Stimulated activated memory B cell treated with anti-CD40 and anti-IgM and Interleukin-4, amounts not matched to agents 10 μg/mL and 1 μg/mL and 100 μg/mL, for 72 hours (primary cell): Measurements from ENCODE around the gene HMGN1.
"Not testable (repeated sequence)": the region's sequence is repeated elsewhere in the genome, so short reads cannot be mapped to it uniquely, and the experiment has no call there.

Experiments used
- ATAC-seq: fragments of 150-1000 bp; cut with Tn5 transposase; 2 replicates; pipeline ENCODE4 v1.10.0; 2021
- H3K27ac Mint-ChIP-seq: one replicate; pipeline ENCODE4 v1.8.0; 2022; ENCODE audit warnings: mild to moderate bottlenecking, mixed read lengths
- H3K27me3 Mint-ChIP-seq: one replicate; pipeline ENCODE4 v1.8.0; 2022; ENCODE audit warnings: mixed read lengths
- H3K36me3 Mint-ChIP-seq: one replicate; pipeline ENCODE4 v1.8.0; 2022; ENCODE audit warnings: mixed read lengths
- H3K4me1 Mint-ChIP-seq: one replicate; pipeline ENCODE4 v1.8.0; 2022; ENCODE audit warnings: mixed read lengths
- H3K4me3 Mint-ChIP-seq: one replicate; pipeline ENCODE4 v1.8.0; 2022; ENCODE audit warnings: mild to moderate bottlenecking, moderate library complexity, mixed read lengths
- H3K9me3 Mint-ChIP-seq: one replicate; pipeline ENCODE4 v1.8.0; 2022; ENCODE audit warnings: mixed read lengths

HMGN1 gene

DNA sequence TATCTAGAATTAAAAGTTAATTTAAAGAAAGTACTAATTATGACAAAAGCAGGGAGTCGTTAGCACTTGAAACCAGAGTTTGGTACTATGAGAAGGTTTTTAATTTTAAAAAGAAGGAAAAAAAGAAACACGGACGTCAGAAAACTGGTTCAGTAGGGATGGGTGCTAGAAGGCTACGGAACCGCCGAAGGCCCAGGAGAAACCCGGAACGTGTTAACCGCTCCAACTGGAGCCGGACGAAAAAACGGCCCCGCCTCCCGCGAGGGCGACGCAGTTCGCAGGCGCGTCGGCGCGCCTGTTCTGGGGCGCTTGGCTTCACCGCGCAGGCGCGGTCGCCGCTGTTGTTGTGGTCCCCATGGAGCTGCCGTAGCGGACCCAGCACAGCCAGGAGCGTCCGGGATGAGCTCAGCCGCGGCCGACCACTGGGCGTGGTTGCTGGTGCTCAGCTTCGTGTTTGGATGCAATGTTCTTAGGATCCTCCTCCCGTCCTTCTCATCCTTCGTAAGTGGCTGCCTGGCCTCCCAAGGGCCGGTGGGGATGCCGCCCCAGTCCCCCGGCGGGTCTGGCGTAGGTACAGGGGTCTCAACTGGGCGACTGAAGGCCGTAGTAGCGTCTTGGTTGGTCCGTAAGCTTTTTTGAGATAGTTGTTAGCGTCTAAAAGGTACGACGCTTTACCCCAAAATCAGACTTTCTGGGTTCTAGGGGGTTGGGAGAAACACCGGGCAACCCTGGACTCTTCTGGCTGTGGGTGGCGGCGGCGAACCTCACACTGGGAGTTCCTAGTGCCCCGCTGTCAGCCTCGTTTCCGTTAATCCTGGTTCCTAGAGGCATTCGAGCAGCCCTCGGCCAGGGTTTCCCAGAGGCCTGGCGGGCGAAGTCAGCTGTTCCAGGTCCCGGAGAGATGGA is 31.4 kb upstream of the HMGN1 start:
- H3K4me1 Mint-ChIP-seq: peaks cover 17% of the 10 kb centered on the region
- peak overlapping the region; percentile 87 for H3K27ac Mint-ChIP-seq
- no peaks in the 10 kb centered on the region for H3K36me3 Mint-ChIP-seq
- H3K27me3 Mint-ChIP-seq: peaks cover 10% of the 10 kb centered on the region
- peak overlapping the region; percentile 88 for H3K4me3 Mint-ChIP-seq
- peak; percentile 99 for ATAC-seq
- H3K9me3 Mint-ChIP-seq: no peaks in the 10 kb centered on the region

DNA sequence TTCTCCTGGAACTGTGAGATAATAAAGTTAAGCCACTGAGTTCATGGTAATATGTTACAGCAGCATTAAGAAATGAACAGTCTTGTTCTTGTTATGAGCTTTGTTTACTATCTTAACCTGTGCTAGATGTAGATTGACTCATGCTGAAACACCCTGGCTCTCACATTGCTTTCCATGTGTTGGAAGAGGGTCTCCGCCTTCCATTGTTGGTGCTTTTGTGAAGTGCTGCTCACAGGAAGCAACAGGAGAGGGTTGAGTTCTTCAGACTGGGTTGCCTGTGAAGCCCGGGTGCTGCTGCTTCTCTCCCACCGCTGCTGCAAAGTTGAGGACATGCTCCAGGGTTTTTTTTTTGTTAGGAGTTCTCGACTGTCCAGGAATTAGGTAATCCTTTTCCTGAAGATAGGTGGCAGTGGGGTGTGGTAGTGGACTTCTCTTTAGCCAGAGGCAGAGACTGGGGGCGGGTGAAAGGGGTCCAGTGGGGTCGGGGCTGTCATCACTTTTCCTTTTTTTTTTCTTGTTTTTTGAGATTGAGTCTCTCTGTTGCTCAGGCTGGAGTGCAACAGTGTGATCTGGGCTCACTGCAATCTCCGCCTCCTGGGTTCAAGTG is 28.7 kb upstream of the HMGN1 start:
- H3K27ac Mint-ChIP-seq: no peak overlapping the region
- H3K36me3 Mint-ChIP-seq: no peaks in the 10 kb centered on the region
- ATAC-seq: no peak
- no peaks in the 10 kb centered on the region for H3K9me3 Mint-ChIP-seq
- peaks cover 23% of the 10 kb centered on the region for H3K4me1 Mint-ChIP-seq
- peaks cover 10% of the 10 kb centered on the region for H3K27me3 Mint-ChIP-seq
- H3K4me3 Mint-ChIP-seq: no peak overlapping the region

DNA sequence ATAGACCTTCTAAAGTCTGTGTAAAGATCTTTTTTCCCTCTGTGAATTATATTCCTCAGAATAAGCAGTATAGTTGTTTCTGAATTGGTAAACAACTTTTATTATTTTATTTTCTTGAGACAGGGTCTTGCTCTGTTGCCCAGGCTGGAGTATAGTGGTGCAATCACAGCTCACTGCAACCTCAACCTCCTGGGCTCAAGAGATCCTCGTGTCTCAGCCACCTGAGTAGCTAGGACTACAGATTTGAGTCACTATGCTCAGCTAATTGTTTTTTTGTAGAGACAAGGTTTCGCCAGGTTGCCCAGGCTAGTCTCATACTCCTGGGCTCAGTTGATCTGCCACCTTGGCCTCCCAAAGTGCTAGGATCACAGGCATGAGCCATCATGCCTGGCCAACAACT is 26.6 kb upstream of the HMGN1 start:
- no peak overlapping the region for H3K4me3 Mint-ChIP-seq
- no peaks in the 10 kb centered on the region for H3K36me3 Mint-ChIP-seq
- H3K9me3 Mint-ChIP-seq: no peaks in the 10 kb centered on the region
- peaks cover 8% of the 10 kb centered on the region for H3K4me1 Mint-ChIP-seq
- H3K27me3 Mint-ChIP-seq: peaks cover 10% of the 10 kb centered on the region
- H3K27ac Mint-ChIP-seq: no peak overlapping the region
- ATAC-seq: no peak

DNA sequence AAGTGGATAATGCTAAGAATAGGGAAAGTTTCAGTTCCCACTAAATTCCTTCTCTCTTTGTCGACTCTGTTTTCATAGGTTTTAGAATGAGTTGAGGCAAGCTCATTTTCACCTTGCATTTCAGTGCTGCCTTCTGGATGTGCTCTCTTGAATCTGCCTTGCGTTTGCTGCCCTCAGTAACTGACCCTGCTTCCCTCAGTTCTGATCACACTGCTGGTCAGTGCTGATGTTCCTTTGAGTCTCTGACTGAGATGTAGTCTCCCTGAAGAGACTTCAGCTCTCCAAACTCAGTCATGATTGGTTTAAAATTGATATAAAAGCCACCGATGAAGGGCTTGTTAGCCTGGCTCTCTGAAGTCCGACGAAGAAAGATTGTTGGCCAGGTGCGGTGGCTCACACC is 25.2 kb upstream of the HMGN1 start:
- no peaks in the 10 kb centered on the region for H3K9me3 Mint-ChIP-seq
- H3K27me3 Mint-ChIP-seq: peaks cover 10% of the 10 kb centered on the region
- peaks cover 8% of the 10 kb centered on the region for H3K4me1 Mint-ChIP-seq
- no peak overlapping the region for H3K27ac Mint-ChIP-seq
- ATAC-seq: no peak
- no peaks in the 10 kb centered on the region for H3K36me3 Mint-ChIP-seq
- no peak overlapping the region for H3K4me3 Mint-ChIP-seq

DNA sequence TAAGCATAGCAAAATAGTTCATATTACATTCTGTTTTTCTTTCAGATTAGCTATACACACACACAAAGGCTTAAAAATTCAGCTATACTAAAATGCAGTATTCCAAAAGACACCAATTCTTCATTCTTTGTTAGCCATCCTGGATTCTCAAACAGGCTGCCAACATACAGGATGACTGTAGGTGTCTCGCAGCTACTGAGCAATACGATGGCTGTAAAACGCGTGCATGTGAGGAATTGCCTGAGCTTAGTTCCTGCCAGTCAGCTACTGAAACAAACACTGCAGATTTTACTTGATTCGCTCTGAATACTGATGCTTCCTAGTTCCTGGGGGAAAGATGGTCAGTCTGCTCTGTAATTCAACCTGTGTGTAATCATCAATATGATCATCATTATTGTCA is 24.7 kb upstream of the HMGN1 start:
- Mint-ChIP-seq H3K36me3 (no peaks in the 10 kb centered on the region), H3K27ac (no peak overlapping the region), H3K9me3 (no peaks in the 10 kb centered on the region), H3K27me3 (peaks cover 7% of the 10 kb centered on the region), H3K4me3 (no peak overlapping the region), H3K4me1 (peaks cover 8% of the 10 kb centered on the region)
- ATAC-seq: peak; percentile 59

DNA sequence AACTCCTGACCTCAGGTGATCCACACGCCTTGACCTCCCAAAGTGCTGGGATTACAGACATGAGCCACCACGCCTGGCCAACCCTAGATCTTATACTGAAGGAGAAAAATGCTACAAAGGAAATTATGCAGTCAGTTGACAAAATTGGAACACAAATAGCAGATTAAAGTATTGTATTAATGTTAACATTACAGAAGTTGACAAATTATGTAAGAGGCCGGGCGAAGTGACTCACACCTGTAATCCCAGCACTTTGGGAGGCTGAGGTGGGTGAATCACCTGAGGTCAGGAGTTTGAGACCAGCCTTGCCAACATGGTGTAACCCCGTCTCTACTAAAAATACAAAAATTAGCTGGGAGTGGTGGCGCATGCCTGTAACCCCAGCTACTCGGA is 21.0 kb upstream of the HMGN1 start:
- not testable (repeated sequence) for H3K4me3 Mint-ChIP-seq, H3K9me3 Mint-ChIP-seq
- H3K27me3 Mint-ChIP-seq: peaks cover 11% of the 10 kb centered on the region

DNA sequence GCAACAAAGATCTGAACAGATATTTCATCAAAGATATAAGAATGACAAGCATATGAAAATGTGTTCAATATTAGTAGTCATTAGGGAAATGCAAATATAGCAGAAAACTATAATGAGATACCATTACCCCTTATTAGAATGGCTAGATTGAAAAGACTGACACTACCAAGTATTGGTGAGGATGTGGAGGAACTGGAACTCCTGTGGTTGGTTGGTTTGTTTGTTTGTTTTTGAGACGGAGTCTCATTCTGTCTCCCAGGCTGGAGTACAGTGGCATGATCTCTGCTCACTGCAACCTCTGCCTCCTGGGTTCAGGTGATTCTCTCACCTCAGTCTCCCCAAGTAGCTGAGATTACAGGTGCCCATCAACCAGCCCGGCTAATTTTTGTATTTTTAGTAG is 18.9 kb upstream of the HMGN1 start:
- no peak overlapping the region for H3K27ac Mint-ChIP-seq

More for the DNA sequence above, 21.0 kb upstream of the HMGN1 start:
- not testable (repeated sequence) for ATAC-seq, H3K36me3 Mint-ChIP-seq, H3K27ac Mint-ChIP-seq, H3K4me1 Mint-ChIP-seq

DNA sequence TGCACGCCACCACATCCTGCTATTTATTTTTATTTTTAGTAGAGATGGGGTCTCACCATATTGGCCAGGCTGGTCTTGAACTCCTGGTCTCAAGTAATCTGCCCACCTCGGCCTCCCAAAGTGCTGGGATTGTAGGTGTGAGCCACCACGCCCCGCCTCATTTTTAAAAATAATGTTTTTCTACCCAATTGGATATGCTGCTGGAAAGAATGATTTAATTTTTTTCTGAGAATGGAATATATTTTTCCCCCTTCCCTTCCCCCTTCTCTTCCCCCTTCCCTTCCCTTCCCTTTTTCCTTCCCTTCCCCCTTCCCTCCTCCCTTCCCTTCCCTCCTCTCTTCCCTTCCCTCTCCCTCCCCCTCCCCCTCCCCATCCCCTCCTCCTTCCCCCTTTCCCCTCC is 17.7 kb upstream of the HMGN1 start:
- peaks cover 23% of the 10 kb centered on the region for H3K27me3 Mint-ChIP-seq
- ATAC-seq: no peak
- no peaks in the 10 kb centered on the region for H3K9me3 Mint-ChIP-seq
- H3K4me1 Mint-ChIP-seq: no peaks in the 10 kb centered on the region
- H3K4me3 Mint-ChIP-seq: no peak overlapping the region
- H3K36me3 Mint-ChIP-seq: no peaks in the 10 kb centered on the region
- H3K27ac Mint-ChIP-seq: no peak overlapping the region

More for the DNA sequence above, 18.9 kb upstream of the HMGN1 start:
- Mint-ChIP-seq H3K4me3 (no peak overlapping the region), H3K27me3 (peaks cover 11% of the 10 kb centered on the region), H3K9me3 (no peaks in the 10 kb centered on the region), H3K4me1 (no peaks in the 10 kb centered on the region), H3K36me3 (no peaks in the 10 kb centered on the region)
- no peak for ATAC-seq

DNA sequence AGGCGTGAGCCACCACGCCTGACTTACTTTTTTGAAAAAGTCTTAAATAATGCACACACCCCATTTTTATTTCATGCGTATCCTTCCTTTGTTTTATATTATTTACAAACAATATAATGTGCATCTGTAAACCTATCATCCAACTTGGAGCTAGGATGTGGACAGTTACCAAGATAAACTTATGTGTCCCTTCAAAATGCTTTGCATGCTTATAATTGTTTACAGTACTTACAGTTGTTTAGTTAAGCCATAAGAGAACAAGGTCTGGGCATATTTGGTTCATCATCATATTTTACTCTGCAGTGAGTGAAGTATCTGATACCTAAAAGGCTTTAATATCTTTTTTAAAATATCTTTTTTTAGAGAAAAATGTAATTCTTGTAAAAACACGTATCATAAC is 16.1 kb upstream of the HMGN1 start:
- Mint-ChIP-seq H3K36me3 (no peaks in the 10 kb centered on the region), H3K9me3 (no peaks in the 10 kb centered on the region), H3K27me3 (peaks cover 38% of the 10 kb centered on the region), H3K27ac (no peak overlapping the region), H3K4me3 (no peak overlapping the region), H3K4me1 (no peaks in the 10 kb centered on the region)
- no peak for ATAC-seq

DNA sequence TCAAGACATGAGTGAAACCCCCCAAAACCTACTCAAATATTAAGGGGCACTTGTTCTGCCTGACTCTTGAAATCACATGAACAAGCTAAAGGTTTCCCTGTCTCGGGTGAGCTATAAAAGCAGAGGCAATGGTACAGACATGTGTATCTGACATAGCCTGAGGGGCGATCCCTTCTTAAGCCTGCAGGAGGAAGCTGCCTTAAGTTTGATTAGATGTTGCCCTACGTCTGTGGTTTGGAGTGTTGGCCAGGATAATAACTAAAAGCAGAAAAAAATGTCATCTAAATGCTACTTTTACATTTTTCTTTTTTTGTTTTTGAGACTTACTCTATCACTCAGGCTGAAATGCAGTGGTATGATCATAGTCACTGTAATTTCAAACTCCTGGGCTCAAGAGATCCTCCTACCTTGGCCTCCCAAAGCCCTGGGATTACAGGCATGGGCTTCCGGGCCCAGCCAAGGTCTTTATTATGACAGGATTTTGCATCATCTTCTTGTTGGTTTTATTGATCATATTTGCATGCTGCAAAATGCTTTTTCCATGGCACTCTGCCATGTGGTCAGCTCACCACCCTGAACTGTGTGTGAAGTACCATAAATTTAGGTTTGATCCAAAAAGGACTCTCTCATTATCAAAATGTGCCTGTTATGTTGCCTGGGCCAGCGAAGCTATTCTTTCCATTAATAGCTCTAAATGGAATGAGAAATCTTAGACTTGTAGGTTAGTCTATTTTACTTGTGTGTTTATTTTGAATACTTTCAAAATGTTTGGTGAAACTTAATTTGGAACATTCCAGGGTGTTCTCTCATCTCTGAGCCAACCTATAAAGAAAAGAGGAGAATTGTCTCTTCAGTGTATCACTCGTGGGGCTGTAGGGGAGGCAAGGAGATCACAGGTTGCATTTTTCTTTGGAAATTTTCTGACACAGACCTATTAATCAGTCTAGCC is 15.0 kb upstream of the HMGN1 start:
- Mint-ChIP-seq H3K27ac (no peak overlapping the region), H3K9me3 (no peaks in the 10 kb centered on the region), H3K4me3 (no peak overlapping the region), H3K4me1 (no peaks in the 10 kb centered on the region), H3K36me3 (no peaks in the 10 kb centered on the region), H3K27me3 (peaks cover 40% of the 10 kb centered on the region)
- no peak for ATAC-seq

DNA sequence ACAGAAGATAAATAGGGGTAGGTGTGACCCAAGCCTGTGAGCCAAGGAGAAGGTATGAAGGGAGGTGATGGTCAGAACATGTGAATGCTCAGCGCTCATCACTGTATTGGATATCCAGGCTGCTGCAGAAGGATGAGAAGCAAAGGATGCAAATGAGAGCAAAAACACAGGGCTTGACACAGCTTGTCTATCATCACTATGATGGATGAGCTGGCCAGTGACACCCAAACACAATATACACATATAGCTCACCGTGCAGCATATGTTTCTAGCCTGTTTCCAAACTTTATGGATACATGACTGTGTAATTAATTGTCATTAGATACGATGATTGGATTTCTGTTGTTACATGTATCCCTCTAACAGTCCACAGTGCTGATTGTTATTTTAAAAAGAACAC is 13.8 kb upstream of the HMGN1 start:
- no peaks in the 10 kb centered on the region for H3K4me1 Mint-ChIP-seq
- no peaks in the 10 kb centered on the region for H3K9me3 Mint-ChIP-seq
- ATAC-seq: no peak
- no peak overlapping the region for H3K27ac Mint-ChIP-seq
- no peak overlapping the region for H3K4me3 Mint-ChIP-seq
- H3K27me3 Mint-ChIP-seq: peaks cover 38% of the 10 kb centered on the region
- no peaks in the 10 kb centered on the region for H3K36me3 Mint-ChIP-seq

DNA sequence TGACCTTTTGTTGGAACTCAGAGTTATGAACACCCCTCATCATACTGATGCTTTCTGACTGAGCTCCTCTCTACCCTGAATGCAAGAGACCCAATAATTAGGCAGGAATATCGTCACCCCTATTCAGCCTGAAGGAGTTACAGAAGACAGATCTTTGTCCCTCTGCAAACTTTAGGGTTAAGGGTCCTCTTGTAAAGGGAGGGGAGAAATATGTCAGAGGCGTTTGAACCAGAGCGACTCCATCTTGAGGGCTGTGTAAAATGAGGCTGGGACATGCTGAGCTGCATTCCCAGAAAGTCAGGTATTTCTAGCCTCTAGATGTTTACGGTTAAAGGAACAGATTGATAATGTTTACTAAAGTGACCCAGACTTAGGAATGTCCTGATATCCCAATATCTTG is 10.5 kb upstream of the HMGN1 start:
- Mint-ChIP-seq H3K27ac (no peak overlapping the region), H3K4me1 (no peaks in the 10 kb centered on the region), H3K36me3 (no peaks in the 10 kb centered on the region), H3K27me3 (peaks cover 47% of the 10 kb centered on the region), H3K9me3 (no peaks in the 10 kb centered on the region), H3K4me3 (no peak overlapping the region)
- ATAC-seq: no peak

DNA sequence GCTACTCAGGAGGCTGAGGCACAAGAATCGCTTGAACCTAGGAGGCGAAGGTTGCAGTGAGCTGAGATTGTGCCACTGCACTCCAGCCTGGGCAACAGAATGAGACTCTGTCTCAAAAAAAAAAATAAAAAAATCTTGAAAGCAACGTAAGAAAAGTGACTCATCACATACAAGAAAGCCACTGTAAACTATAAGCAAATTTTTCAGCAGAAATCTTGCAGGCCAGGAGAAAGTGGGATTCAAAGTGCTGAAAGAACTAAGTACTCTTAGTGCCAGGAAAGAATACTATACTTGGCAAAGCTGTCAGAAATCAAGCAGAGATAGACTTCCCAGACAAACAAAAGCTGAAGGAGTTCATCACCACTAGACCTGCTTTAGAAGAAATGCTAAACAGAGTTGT is 4.4 kb upstream of the HMGN1 start:
- ATAC-seq: no peak
- H3K27me3 Mint-ChIP-seq: peaks cover 24% of the 10 kb centered on the region
- H3K36me3 Mint-ChIP-seq: no peaks in the 10 kb centered on the region
- no peaks in the 10 kb centered on the region for H3K9me3 Mint-ChIP-seq
- H3K4me1 Mint-ChIP-seq: peaks cover 10% of the 10 kb centered on the region
- H3K4me3 Mint-ChIP-seq: no peak overlapping the region
- no peak overlapping the region for H3K27ac Mint-ChIP-seq

DNA sequence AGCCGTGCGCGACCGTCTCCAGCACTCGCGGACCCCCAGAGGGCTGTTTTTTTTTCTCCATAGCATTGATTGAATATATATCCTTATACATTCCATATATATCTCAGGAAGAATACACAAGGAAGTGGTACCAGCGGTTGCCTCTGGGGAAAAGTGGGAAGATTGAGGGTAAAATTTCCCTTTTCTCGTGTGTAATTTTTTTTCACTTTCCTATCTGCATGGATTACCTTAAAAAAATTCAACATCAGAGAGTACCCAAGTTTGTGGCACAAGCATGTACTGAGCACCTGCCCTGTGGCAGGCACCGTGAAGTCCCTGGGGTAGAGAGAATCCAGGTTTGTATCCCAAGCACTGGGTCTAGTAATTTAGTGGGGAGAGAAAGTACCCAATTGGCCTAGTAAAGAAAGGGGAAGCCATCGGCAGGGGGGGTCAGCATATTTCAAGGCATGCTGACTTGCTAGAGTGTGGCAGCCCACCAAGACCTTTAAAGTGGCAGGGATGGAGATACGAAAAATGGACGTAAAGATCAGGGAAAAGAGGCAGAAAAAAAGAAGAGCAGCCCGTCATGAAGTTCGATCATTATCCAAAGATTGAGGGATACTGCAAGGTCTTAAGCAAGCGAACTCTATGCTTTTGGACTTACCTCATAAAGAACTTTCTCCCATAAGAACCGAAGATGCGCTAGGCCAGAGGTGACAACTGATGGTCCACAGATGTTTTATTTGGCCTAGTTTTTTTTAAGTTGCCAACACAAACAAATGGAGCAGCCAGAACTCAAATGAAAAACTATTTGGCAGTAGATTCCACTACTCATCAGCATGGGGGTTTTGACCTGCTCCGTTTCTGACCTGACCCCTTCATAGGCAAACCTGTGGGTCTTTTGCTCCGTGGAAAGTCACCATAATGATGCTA is 1.5 kb upstream of the HMGN1 start:
- H3K9me3 Mint-ChIP-seq: no peaks in the 10 kb centered on the region
- no peak for ATAC-seq
- peaks cover 34% of the 10 kb centered on the region for H3K4me1 Mint-ChIP-seq
- H3K27me3 Mint-ChIP-seq: peaks cover 16% of the 10 kb centered on the region
- peak overlapping the region; percentile 100 for H3K4me3 Mint-ChIP-seq
- peaks cover 15% of the 10 kb centered on the region for H3K36me3 Mint-ChIP-seq
- peak overlapping the region; percentile 98 for H3K27ac Mint-ChIP-seq
